Hepatocyte (in vitro differentiated cells): ENCODE results near the gene RASSF6.

ENCODE experiments used
- EZH2 ChIP-seq: fragments of 200-600 bp; sonication (generic); IDR thresholded peaks from 2 replicates; pipeline ENCODE4 v1.6.1; 2016; ENCODE audit warnings: antibody characterized with exemption, mild to moderate bottlenecking, borderline replicate concordance
- EZH2phosphoT487 ChIP-seq: fragments of 200-600 bp; sonication (generic); IDR thresholded peaks from one replicate; pipeline ENCODE4 v1.6.1; 2018; ENCODE audit warnings: antibody characterized with exemption, mild to moderate bottlenecking, low read depth, moderate library complexity; ENCODE audit not compliant: unreplicated experiment, severe bottlenecking
- TF ChIP-seq, protein P1 (sequence below): fragments of 200-600 bp; sonication (generic); IDR thresholded peaks from 2 replicates; pipeline ENCODE4 v1.5.1; 2016; ENCODE audit warnings: antibody characterized with exemption, mild to moderate bottlenecking; ENCODE audit not compliant: poor library complexity

DNA sequence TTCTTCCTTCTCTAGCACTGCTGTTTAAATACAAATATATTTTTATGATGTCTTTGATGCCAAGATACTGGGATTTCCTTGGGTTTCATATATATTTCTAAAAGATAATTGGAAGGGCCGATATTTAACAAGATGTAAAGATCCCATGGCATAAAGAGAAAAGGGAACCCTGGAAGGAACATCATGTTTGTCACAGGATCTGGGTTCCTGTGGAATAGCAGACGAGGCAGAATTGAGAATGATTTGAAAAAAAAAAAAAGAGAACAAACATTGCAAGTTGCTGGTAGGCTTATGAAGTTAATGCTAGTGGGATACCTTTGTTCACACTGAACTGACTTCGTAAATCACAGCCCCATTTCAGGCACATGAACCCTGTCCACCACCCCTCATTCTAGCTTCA, 33.6 kb downstream of the RASSF6 start:
- TF ChIP-seq, protein P1, sequence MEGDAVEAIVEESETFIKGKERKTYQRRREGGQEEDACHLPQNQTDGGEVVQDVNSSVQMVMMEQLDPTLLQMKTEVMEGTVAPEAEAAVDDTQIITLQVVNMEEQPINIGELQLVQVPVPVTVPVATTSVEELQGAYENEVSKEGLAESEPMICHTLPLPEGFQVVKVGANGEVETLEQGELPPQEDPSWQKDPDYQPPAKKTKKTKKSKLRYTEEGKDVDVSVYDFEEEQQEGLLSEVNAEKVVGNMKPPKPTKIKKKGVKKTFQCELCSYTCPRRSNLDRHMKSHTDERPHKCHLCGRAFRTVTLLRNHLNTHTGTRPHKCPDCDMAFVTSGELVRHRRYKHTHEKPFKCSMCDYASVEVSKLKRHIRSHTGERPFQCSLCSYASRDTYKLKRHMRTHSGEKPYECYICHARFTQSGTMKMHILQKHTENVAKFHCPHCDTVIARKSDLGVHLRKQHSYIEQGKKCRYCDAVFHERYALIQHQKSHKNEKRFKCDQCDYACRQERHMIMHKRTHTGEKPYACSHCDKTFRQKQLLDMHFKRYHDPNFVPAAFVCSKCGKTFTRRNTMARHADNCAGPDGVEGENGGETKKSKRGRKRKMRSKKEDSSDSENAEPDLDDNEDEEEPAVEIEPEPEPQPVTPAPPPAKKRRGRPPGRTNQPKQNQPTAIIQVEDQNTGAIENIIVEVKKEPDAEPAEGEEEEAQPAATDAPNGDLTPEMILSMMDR: no peak
- no peak for TF ChIP-seq EZH2
- no peak for TF ChIP-seq EZH2phosphoT487
